Stimulated activated CD4-positive, alpha-beta T cell treated with anti-CD3 and anti-CD28 coated beads, TNF-alpha, amount 100 ng/mL, for 1 hour (primary cell): ENCODE results near the gene CCDC192.

Experiments
- DNase-seq, 3 donors: peaks; one replicate each; pipeline ENCODE4 v3.0.0-alpha.2; 2020; ENCODE audit warnings: low read depth in 3 of 3, low spot score in 1 of 3

The CCDC192 gene

DNA sequence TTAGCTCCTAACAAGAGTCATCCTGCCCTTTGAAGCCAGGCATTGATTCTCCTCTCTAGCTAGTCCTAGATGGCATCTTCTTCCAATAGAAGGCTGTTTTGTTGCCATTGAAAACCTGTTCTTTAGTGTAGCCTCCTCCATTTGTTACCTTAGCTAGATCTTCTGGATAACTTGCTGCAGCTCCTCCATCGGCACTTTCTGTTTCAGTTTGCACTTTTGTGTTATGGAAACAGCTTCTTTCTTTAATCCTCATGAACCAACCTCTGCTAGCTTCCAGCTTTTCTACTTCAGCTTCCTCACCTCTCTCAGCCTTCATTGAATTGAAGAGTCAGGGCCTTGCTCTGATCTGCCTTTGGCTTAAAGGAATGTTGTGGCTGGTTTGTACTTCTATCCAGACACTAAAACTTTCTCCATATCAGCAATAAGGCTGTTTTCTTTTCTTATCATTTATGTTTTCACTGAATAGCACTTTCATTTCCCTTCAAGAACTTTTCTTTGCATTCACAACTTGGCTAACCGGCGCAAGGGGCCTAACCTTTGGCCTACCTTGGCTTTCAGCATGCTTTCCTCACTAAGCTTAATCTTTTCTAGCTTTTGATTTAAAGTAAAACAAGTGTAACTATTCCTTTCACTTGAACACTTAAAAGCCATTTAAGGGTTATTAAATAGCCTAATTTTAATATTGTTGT lies 213.8 kb downstream of the CCDC192 start:
- no peak for DNase-seq

GRCh38 chr5:127919006-127919796 lies 216.0 kb downstream of the CCDC192 start:
- no peak for DNase-seq

- DNase-seq: no peak
Measured at GRCh38 chr5:127919818-127920217, 216.6 kb downstream of the CCDC192 start.

GRCh38 chr5:127920936-127921335 lies 217.7 kb downstream of the CCDC192 start:
- no peak for DNase-seq

GRCh38 chr5:127922603-127923002 lies 219.4 kb downstream of the CCDC192 start:
- no peak for DNase-seq

DNA sequence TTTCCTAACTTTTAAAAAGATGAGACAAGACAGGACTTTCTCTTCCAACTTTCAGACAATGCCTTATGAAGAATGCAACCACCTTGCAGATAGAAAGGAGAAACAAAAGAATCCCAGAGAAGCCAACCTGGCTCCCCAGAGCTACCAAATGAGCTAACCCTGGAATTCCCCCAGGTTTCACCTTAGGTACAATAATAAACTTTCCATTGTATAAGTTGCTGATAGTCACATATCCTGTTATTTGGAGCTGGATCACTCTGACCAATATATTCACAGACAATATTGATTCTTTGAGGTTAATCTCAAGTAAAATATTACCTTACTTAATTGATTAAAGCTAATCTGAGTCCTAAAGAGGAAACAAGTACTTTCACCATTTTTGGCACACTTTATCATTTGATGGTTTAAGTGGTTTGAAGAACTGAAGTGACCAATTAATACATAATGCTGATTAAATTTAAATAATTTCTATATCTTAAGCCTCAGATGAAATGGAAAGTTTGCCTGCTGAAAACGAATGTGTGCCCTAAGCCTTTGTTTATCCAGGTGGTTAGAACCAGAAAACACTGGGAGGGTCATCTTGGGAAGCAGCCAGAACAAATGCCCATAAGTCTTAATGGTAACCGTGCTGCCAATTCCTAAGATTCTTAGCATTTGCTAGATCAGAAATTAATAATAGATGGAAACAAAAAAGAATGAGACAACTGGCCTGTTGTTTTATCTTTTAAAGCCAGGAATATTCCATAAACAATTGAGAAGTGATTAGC lies 220.8 kb downstream of the CCDC192 start:
- no peak for DNase-seq

DNA sequence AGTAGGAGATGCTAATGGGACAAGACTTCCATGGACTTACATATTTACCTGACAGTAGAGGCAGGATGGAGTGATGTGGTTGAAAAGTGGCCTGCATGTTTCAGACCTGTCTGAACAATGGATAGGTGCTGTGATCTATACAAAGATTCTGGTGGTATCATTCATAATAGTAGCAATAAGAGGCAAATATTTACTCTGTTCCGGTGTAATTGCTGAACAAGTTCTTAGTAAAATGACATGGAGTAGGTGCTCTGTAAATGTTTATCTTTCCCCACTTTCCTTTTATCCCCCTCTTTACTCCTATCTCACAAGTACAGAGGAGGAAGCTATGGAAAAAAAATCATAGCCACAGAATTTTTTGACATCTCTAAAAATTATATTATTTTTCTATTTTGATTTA lies 221.4 kb downstream of the CCDC192 start:
- DNase-seq: no peak

DNA sequence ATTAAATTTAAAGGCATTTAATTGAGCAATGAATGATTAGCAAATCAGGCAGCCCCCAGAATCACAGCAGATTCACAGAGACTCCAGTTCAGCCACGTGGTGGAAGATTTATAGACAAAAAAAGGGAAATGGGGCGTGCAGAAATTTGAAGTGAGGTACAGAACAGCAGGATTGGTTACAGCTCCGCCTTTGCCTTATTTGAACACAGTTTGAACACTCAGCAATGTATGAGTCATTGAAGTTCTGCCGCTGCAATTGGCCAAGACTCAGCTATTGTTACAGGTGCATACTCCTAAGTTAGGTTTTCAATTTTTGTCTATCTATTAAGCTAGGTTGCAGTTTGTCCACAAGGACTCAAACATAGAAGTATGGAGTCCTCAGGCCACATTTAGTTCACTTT lies 222.7 kb downstream of the CCDC192 start:
- DNase-seq: no peak

- no peak for DNase-seq
Measured at GRCh38 chr5:127926974-127927373, 223.8 kb downstream of the CCDC192 start.

DNA sequence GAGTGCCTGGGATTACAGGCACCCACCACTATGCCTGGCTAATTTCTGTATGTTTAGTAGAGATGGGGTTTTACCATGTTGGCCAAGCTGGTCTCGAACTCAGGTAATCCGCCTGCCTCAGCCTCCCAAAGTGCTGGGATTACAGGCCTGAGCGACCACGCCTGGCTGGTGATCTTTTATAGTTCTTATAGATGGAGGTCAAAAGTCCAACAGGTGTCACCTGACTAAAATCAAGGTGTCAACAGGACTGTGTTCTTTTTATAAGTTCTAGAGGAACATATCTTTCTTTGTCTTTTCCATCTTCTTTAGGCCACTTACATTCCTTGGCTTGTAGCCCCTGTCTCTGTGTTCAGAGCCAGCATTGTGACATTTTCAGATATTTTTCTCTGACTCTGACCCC lies 224.9 kb downstream of the CCDC192 start:
- DNase-seq: no peak

DNA sequence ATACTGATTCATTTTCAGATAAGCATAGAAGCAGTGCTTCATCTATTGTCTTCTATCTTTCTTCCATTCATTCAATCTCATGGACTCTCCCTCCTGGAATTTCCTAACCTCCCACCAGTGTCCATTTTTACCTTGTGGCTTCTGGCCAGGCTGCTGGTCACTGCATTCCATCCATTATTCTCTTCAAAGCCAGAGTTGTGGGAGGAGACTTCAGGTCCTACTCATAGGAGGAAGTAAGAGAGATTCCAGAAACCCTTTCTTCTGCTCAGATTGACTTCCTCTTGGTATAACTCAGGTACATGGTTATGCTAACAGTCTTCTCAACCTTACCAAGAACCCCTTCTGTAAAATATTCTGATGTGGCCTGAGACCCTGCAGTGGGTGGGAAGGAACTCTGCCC lies 227.1 kb downstream of the CCDC192 start:
- DNase-seq: no peak

DNA sequence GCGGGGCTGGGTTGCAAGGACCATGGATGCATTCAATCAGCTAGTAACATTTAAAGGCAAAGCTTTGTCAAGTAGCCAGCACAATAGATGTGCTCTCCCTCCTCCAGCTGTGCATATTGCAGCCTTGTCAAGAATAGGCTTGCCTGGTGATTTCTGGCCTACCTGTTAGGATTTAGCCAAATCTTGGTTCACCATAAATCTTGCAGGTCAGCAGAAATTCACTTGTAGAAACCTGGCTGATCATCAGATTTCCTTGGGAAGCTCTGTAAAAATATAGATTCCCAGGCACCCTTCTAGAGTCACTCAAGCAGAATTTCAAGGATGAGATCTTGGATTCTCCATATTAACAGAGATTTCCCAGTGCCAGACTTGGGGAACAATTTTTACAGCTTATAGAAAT lies 228.2 kb downstream of the CCDC192 start:
- no peak for DNase-seq

DNA sequence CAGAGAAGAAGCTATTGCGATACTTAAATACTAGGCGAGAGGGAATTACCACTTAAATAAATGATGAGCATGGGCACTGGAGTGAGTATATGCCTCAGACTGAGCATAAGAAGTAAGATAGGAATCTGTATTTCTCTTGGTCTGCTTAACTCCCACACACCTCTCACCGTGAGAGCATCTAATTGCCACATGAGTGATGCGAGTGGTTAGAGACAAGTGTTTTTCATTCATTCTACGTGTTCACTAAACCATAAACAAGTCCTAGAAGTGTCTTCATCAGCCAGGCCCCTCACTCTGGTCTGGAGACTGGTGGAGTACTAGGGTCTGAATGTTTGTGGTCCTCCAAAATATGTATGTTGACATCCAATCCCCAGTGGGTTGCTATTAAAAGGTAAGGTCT lies 230.2 kb downstream of the CCDC192 start:
- no peak for DNase-seq

GRCh38 chr5:127934791-127935256 lies 231.6 kb downstream of the CCDC192 start:
- DNase-seq: no peak

DNA sequence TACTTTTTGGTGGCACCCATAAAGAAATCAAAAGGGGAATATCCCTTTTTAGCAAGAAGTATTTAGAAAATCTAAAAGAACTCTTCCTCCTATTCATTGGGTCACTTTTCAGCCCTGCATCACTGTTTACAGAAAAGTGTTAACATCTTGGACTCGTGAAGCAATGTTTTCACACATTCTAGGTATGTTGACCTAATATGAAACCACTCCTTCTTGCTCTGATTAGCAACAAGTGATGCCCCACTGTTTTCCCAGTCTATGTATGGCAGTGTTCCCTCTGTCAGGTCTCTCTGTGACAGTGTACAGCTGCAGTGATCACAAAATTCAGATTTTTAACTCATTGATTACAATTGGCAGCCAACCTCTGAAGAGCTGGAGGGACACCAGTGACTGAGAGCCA lies 232.2 kb downstream of the CCDC192 start:
- no peak for DNase-seq

GRCh38 chr5:127936439-127936972 lies 233.3 kb downstream of the CCDC192 start:
- DNase-seq: no peak

GRCh38 chr5:127938746-127939145 lies 235.6 kb downstream of the CCDC192 start:
- DNase-seq: no peak

DNA sequence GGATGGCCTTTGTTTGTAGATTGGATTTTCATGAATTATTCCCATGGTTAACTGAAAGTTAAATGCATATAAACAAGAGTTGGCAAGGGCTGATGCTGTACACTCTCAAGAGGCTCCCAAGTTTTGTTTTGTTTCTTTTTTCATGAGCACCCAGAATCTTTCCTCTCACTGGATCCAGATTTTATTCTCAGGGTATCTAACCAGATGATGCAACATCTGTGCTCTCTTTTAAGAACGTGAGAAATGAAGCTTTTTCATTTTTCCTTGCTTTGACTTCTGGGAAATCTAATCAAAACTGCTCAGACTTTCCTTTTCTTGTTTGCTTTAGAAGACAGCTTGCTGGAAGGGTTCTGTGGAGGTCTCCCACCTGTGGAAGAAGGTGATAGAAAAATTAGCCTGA lies 237.7 kb downstream of the CCDC192 start:
- DNase-seq: no peak

- no peak for DNase-seq
Measured at GRCh38 chr5:127941646-127942045, 238.5 kb downstream of the CCDC192 start.

GRCh38 chr5:127942246-127943060 lies 239.3 kb downstream of the CCDC192 start:
- DNase-seq: no peak

DNA sequence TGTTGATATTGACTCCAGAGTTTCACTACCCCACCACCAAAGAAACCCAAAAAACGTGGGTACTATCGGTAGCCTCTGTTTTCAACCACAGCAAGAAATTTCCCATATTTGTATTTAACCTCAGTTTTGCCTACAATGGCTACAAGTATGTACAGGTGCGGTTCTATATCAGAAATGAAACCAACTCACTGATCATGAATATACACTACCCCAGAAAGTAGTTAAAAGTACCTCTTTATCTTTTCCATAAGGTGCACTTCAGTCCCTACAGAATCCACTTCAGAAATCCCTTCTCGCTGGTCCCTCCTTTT lies 239.8 kb downstream of the CCDC192 start:
- no peak for DNase-seq
